ENCODE measurements around the gene DSCAM.

GRCh38 chr21:40797410-40797809, 49.5 kb downstream of the DSCAM start:
- TF ChIP-seq CTCF (IDR thresholded peaks at IDR 0.05), result no peak
- TF ChIP-seq POLR2A (IDR thresholded peaks at IDR 0.05), result no peak

All from Peyer's patch (tissue), 4 donors.